ENCODE measurements around the gene MDM2.

MDM2 gene

DNA sequence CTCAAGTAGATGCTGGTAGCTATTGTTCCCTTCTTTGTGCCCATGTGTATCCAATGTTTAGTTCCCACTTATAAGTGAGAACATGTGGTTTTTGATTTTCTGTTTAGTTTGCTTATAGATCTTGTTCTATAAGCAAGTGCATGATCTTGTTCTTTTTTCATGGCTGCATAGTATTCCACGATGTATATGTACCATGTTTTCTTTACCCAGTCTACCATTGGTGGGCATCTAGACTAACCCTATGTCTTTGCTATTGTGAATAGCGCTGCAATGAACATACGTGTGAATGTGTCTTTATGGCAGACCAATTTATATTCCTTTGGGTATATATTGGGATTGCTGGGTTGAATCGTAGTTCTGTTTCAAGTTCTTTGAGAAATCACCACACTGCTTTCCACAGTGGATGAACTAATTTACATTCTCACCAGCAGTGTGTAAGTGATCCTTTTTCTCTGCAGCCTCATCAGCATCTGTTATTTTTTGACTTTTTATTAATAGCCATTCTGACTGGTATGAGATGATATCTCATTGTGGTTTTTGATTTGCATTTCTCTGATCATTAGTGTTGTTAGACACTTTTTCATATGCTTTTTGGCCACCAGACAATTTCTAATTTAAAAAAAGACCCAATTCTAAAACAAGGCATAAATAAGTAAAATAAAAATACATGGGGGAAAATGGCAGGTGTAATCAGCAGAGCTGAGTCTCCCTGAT is 74.4 kb downstream of the MDM2 start:
- no peak for DNase-seq

DNA sequence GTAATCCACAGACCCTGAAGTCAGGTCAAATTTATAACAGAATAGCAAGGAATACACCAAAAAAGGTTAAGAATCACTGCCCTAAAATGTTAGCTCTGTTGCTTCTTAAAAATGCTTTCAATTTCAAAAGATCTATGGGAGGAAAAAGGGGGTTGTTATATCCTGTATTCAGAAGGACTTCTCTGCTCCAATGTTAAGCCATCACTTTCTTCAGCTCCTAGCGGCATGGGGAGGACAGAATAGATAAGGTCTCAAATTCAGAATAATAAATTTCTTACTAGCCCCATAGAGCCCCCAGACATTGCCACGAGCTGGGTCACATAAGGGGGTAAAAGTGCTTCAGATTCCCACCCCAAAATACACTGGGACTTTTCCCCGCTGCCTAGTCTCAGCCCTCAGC is 75.2 kb downstream of the MDM2 start:
- DNase-seq: no peak

DNA sequence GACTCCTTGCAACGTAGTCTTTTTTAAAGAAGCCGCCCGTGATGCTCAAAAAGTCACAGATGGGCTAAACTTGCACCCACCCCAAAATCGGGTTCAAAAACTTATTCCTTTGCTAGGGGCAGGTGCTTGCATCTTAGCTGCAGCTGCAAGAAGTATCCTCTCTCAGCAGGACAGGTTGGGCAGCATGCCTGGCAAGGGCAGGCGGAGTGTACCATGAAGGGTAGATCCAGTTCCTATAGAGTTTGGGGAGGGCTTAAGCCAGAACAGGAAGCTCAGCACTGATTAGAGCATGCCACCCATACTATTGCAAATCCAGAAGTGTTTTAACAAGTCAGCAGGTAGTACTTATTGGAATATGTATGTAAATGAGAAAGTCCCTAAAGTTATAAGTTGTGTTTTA is 76.3 kb downstream of the MDM2 start:
- no peak for DNase-seq

DNA sequence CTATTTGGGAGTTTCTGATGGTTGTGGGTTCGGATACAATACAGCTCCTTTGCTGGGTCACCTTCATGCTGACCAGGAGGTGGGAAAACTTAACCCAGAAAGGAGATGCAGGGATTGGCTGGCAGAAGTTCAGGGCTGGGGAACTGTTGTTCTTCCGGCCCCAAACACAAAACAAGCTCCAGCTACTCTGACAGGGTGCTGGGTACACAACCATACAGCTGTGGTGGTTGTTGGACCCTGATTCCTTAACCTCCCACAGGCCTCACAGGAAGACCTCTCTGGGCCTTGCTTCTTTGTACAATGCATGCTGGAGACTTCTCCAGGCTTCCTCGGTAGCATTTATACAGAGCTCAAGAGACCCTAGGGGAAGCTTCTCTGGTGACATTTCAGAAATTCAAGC is 77.4 kb downstream of the MDM2 start:
- no peak for DNase-seq

DNA sequence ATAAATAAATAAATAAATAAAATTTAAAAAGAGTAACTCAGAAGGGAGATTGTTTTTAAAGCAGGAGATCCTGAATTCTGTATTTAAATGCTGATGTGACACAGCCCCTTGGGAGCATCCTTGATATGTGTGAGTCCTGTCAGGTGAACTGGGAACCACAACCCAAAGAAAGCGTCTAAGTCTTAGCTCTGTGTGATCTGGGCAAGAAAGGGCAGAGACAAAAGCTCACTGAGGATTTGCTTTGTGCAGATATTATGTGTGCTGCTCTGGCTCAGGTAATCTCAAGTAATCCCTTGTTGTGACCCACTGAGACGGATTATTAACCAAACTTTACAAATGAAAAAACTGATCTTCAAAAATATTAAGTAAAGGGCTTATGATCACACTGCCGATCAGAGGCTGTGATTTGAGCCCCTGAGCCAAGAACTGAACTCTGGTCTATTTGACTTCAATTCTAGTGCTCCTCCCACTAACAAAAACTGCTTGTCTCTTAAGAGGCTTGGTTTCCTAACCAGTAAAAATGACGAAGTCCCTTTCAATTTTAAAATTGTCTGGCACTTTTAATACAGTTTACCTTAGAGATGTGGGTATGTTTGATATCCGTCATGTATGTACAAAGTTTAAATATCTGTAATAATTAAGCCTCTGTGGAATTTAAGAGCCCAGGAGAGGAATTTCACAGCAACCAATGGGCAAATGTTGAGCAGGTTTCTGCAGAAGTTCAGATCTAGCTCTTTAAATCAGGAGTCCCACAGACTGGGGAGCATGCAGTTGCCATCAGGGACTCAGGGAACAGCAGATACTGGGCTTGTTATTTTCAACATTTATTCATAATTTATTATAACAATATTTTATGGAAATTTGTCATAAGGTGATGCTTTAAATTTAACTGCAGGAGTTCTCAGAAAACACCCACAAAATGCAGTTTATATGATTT is 78.9 kb downstream of the MDM2 start:
- no peak for DNase-seq

DNA sequence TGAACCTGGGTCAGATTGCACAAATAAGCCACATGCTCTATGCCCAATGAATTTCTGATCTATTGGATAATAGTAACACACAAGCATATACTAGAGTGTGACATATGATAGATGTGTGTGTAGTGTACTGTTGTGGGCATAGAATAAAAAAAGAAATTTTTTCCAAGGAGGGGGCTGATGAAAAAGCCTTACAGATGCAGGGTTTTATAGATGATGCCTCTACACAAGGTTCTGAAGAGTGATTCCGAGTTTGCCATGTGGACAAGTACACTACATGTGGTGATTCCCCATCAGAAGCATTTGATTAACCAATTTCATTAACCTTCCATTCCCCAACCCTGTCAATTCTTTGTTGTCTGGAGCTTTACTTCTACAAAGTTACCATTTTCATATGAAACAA is 79.7 kb downstream of the MDM2 start:
- DNase-seq: no peak

DNA sequence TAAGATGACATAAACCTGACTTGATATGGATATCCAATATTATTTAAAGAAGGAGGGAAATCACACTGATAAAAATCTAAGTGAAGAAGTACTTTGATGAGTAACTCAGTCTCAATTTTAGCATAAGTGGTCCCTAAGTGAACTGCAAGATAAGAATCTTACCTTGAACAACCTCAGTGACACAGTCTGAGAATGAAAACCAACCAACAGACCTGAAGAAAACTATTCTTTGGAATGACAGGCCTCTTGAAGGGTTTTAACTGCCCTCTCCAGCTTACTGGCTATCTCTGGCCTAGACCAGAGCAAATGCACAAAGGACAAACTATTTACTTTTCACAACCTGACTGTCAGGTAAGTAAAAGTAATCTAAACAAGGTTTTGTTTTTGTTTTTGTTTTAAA is 80.3 kb downstream of the MDM2 start:
- DNase-seq: no peak

DNA sequence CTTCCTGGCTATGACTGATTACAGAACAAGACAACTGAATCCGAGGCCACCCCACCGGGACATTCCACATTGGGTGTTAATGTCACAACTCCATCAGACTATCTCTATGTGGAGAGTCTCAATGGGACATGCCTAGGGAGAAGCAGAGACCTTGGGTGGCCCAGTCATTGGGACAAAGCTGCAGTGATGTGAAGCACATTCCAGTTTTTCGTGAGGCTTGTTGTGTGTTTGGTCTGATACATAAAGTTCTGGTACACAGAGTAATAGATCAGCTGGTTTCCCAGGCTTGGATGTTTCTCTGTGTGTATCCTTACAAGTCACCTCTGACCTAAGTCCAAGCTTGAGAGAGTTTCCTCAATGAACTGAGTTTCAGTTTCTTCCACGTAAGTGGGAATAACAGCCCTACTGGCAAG is 82.7 kb downstream of the MDM2 start:
- no peak for DNase-seq

DNA sequence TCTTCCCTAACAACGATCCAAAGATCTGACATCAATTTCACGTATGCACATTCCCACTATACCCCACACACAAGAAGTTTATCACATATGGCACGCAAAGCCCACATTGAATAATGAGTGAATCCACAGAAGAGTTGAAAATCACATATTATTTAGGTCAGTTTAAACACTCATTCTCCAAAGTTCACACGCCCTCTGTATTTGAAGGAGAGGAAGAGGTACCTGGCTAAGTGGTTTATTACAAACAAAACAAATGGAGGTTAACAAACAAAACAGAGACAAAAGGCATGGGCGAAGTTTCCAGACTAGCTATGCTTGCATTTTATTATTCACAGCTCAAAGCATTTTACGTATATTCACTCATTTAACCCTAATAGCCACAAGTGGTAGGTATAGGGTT is 83.2 kb downstream of the MDM2 start:
- DNase-seq: no peak

DNA sequence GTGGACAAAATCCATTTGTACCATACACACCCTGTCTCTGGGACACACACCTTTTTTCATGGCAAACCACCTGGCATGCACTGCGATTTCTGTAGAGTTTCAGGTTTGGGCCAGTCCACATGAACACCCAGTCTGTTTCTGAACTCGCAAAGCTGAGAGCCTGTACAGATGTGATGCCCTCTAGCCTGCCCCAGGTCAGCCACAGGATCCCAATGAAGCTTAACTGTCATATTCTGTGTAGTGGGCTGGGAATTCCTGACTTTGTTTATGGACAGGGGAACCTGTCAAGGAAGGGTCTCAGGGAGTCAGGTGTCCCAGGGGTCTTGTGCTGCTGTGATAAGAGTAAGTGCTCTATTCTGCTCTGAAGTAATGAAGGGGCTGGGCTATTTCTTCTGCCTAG is 85.2 kb downstream of the MDM2 start:
- no peak for DNase-seq

DNA sequence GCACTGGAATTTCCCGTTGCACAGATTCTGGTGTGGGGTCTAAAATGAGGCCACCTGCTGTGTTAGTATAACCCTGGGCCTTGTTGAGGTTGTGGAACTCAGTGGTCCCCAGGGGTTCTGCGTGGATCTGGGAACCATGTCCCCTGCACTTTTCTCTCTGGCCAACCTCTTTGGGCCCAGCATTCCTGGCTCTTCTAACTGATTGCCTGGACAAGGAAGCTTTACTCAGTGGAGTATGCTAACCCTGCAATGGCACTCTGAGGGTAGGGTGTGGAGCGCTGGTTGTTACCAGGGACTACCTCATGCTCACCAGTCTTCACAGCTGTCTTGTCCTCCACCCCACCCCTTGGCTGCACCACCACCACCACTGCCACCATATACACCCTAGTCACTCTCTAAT is 85.8 kb downstream of the MDM2 start:
- no peak for DNase-seq

DNA sequence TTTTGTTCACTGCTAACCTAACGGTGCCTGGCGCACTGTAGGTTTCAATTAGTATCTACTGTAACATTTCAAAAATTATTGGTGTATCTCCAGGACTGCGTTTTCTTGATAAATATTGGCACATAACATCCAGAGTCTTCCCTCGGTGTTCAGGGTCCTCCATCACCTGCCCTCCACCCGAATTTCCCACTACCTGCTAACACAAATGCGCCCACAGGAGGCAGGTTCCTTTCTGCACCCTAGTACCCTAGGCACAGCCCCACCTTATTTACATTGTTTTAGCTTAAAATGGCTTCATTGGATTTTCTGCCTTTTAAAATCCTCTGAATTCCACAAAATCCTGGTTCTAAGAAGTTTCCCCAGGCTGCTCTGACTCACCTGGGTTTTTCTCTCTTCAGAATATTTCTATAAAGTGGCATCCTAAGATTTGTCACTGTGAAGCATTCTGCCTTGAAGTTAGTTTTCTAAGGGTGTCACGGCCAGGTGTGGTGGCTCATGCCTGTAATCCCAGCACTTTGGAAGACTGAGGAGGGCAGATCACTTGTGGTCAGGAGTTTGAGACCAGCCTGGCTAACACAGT is 86.4 kb downstream of the MDM2 start:
- DNase-seq: no peak

DNA sequence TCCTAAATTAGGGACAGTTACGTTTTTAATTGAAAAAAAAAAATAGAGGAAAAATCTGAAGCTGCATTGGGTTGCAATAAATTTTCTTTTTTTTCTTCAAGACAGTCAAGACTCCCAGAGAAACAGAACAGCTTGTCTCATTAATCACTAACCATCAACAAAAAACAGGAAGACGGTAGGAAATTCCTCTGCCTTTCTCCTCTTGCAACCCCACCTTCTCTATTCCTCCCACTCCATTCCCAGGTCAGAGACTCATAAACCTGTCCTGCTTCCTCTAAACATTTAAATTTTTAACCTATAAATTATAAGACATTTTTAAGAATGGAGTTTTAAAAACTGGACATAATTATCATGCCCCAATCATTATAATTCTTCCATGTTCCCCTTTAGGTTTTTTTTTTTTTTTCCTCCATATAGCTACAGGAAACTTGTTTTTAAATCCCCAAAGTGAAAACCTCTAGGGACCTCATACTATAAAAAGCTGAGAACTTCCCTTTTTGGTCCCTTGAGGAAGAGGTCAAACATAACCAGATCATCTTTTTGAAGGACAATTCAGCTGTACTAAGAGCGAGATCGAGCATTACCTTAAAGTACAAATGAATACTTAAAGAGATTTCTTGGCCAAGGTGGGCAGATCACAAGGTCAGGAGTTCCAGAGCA is 89.0 kb downstream of the MDM2 start:
- no peak for DNase-seq

DNA sequence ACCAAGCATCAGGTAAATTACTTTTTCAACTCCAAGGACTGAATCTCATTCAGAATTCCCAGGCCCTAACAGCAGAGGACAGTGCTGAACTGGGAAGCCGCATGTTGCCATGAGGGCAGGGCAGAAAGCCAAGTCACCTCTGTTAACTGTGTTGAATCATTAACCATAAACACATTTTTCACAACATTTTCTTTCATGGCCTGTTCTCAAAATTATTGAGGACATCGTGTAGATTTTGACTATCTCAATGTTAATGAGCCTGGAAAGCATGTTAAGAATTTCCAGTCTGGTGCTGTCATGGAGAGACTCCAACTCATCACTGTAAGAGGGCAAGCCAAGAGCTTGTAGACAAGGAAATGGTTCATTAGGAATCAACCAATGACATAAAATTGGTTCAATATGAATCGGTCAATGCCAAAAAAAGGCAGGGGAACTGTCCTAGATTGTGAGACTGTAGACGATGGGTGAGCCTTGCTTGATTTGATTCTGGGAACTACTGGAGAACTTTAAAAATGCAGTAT is 91.3 kb downstream of the MDM2 start:
- DNase-seq: no peak

DNA sequence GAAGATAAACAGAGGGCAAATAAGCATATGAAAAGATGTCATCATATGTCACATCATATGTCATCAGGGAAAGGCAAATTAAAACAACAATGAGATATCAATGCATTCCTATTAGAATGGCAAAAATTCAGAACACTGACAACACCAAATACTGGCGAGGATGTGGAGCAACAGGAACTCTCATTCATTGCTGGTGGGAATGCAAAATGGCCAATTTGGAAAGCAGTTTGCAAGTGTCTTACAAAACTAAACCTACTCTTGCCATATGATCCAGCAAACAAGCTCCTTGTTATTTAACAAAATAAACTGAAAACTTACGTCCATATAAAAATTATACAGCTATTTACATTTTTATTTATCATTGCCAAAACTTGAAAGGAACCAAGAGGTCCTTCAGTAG is 92.3 kb downstream of the MDM2 start:
- DNase-seq: no peak
